GM21529 (cell line): ENCODE results near the gene HACE1.
"Not testable (repeated sequence)": the region's sequence is repeated elsewhere in the genome, so short reads cannot be mapped to it uniquely, and the experiment has no call there.

ENCODE experiments used
- ATAC-seq: cut with Tn5 transposase; IDR thresholded peaks from one replicate; pipeline ENCODE4 v1.9.1; 2021; ENCODE audit not compliant: unreplicated experiment

HACE1 gene

GRCh38 chr6:104739124-104739523, 120.6 kb downstream of the HACE1 start:
- not testable (repeated sequence) for ATAC-seq

- not testable (repeated sequence) for ATAC-seq
These were observed 122.2 kb downstream of the HACE1 start for GRCh38 chr6:104737567-104737966.

GRCh38 chr6:104736545-104736944, 123.2 kb downstream of the HACE1 start:
- ATAC-seq = no peak

GRCh38 chr6:104730450-104730849, 129.3 kb downstream of the HACE1 start:
- no peak for ATAC-seq

GRCh38 chr6:104729433-104729832, 130.3 kb downstream of the HACE1 start:
- ATAC-seq = no peak

- no peak for ATAC-seq
These were observed 131.3 kb downstream of the HACE1 start for GRCh38 chr6:104728448-104728847.

- ATAC-seq = no peak
These were observed 141.0 kb downstream of the HACE1 start for GRCh38 chr6:104718672-104719071.

- ATAC-seq = no peak
These were observed 142.9 kb downstream of the HACE1 start for GRCh38 chr6:104716858-104717257.

- ATAC-seq = no peak
These were observed 144.9 kb downstream of the HACE1 start for GRCh38 chr6:104714796-104715195.

GRCh38 chr6:104713982-104714381, 145.7 kb downstream of the HACE1 start:
- no peak for ATAC-seq

GRCh38 chr6:104711371-104711770, 148.3 kb downstream of the HACE1 start:
- ATAC-seq = no peak

GRCh38 chr6:104710543-104711335, 149.0 kb downstream of the HACE1 start:
- no peak for ATAC-seq

GRCh38 chr6:104705916-104706442, 153.7 kb downstream of the HACE1 start:
- ATAC-seq = no peak

GRCh38 chr6:104705095-104705707, 154.5 kb downstream of the HACE1 start:
- ATAC-seq = no peak

GRCh38 chr6:104704191-104704590, 155.5 kb downstream of the HACE1 start:
- no peak for ATAC-seq

GRCh38 chr6:104702126-104702841, 157.4 kb downstream of the HACE1 start:
- ATAC-seq = no peak

- ATAC-seq = no peak
These were observed 159.1 kb downstream of the HACE1 start for GRCh38 chr6:104700371-104701185.

GRCh38 chr6:104699593-104700329, 160.0 kb downstream of the HACE1 start:
- no peak for ATAC-seq

GRCh38 chr6:104698979-104699378, 160.7 kb downstream of the HACE1 start:
- no peak for ATAC-seq

GRCh38 chr6:104692008-104692407, 167.7 kb downstream of the HACE1 start:
- no peak for ATAC-seq
